Activated naive CD4-positive, alpha-beta T cell treated with Interleukin-2 at 50 U/mL for 16 hours (primary cell): Measurements from ENCODE around the gene ZFYVE28.

Experiments
- DNase-seq: peaks from one replicate; pipeline ENCODE4 v3.0.0-alpha.2; 2020

ZFYVE28 gene

GRCh38 chr4:2254665-2255500 lies 163.6 kb downstream of the ZFYVE28 start:
- no peak for DNase-seq

DNA sequence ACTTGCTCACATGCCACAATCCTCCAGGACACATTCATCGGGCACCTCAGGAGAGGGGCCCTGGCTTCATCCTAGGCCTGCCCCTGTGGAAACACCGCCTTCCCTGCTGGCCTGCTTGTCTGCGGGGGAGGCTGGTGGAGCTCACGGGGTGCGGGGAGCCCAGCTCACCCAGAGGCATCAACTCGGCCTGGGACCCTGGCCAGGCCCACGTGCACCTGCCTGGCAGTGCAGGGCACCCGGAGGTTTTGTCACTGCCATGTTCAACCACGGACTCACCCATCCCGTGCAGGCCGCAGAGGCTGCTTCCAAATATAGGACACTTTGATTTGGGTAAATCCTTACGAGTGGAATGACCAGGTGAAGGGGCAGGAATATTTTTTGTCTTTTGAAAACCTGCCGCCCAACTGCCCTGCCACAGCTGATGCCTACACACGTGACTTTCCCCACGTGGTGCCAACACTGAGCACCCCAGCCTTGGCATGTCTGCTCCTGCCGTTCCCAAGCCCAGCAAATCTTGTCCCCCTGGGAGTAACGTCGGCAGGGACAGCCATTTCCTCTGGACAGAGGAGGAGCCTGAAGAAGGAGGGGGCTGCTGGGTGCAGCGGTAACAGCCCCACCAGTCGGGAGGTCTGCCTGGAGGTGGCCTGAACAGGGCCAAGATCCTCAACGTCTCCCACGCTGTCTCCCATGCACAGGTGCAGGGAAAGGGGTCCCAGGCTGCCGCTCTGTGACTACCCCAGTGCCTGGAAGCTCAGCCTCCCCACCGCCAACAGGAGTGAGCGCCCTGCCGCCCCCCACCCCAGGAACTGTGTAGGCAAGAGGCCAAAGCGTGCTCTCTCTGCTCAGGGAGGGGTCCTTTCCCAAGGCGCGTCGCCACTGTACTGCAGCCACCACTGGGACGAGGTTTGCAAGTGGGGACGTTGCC lies 165.0 kb downstream of the ZFYVE28 start:
- no peak for DNase-seq

DNA sequence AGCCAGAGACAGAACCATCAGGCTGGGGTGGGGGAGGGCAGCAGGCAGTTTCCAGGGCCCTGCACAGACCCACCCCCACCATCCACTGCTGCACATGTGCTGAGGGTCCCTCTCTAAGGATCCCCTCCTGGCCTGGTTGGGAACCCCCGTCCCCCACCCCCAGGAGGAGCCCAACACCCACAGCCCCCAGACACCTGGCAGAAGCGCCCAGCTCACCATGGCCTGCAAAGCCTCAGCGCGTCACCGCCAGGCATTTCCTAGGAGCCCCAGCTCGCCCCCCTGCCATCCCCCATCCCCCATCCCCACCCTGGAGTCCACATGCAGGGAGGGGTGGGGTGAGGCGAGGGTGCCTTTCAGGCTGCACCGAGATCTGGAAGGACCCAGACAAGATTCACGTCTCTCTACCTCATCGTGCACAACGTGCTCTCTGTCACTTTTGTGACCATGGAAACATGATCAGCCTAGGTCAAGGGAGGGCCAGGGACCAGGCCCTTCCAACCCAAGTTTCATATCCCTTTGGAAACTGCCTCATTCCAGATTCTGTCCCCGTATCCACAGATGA lies 165.8 kb downstream of the ZFYVE28 start:
- no peak for DNase-seq

GRCh38 chr4:2251795-2252529 lies 166.5 kb downstream of the ZFYVE28 start:
- DNase-seq: no peak

DNA sequence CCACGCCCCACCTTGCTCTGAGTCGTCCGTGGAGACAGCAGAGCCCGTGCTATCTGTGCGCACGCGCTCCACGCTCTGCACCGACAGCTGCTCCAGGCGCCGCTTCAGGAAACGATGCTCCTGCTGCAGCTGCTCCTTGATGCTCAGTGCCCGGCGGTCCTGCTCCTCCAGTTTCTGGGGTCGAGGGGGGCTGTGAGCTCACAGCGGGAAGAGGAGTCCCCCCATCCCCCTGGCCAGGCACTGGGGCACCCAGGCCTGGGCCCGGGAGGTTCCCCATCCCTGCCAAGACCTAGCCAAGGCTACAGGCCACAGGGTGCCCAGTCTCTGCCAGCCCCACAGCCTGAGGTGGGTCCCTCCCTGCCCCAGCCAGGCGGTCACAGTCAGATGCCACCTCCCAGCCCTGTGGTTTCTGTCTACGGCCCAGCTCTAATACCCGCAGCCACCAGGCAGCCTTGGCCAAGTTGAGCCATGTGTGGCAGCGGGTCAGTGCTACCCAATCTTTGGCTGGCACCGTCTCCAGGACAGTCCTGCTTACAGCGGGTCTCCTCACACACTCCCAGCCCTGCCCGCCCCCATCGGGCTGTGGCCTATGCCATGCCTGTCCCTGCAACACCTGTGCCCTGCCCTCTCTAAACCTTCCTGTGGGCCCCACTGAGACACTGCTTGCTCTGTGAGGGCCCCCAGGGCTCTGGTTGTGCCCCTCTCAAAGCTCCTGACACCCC lies 167.2 kb downstream of the ZFYVE28 start:
- DNase-seq: no peak

DNA sequence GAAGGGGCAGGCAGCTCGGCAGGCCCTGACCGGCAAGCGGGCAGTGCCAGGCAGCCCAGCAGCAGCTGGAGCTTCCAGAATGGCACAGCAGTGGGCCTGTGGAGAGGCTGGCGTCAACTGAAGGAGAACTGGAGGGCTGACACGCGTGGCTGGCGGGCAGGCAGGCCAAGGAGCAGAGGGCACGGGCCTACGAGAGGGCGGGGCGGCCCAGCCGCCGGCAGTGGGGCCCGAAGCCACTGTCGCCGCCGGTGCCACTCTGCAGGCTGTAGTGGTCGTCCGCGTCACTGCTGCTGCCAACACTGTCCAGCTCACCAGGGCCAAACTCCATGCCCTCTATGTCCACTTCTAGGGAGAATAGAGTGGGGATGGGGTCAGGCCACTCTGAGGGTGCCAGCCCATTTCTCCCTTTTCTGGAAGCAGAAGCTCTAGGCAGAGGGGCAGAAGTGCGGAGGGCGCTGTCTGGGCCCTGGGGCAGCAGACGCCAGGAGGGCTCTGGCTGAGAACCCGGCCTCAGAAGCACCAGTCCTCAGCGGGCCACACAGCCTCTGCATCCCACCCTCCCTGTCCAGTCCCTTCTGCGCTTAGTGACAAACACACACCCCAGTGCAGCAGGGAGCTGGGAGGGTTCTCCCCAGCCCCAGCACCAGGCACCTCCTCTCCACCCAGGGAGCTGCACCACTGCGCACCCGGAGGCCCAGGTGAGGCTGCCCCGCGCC lies 167.9 kb downstream of the ZFYVE28 start:
- no peak for DNase-seq

DNA sequence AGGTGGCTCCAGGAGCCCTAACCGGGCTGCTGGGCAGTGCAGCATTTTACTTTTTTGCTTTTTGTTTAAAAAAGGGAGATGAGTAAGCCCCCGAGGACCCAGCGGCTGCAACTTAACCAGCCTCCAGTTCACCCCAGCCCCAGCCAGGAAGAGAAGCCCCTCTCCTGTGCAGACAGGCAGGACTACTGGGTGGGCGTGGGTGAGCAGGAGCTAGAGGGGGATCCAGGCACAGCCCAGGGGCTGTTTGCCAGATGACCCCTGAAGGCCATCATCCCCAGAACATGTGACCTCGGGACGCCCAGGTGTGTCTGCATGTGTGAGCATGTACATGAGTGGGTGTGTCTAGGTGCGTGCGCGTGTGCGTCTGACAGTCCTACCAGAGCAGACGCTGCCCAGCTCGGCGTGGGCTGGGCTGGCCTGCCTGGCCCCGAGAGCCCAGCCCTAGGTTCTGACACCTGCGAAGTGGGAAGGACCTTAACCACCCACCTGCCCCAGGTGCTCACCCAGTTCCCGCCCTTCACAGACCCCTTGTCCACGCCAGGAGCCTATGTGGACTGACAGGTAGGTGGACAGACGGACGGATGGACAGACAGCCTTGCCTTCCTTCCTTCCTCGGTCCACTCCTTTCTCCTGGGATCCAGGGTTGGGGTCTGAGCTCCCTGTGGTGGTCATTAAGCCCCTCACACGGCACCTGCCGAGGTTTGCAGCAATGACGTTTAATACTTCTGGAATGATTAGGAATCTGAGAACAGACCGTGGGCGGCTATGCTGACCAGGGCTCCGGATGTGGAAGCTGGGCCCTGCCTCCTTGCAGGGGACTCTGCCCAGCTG lies 168.7 kb downstream of the ZFYVE28 start:
- peak; percentile 1 for DNase-seq

DNA sequence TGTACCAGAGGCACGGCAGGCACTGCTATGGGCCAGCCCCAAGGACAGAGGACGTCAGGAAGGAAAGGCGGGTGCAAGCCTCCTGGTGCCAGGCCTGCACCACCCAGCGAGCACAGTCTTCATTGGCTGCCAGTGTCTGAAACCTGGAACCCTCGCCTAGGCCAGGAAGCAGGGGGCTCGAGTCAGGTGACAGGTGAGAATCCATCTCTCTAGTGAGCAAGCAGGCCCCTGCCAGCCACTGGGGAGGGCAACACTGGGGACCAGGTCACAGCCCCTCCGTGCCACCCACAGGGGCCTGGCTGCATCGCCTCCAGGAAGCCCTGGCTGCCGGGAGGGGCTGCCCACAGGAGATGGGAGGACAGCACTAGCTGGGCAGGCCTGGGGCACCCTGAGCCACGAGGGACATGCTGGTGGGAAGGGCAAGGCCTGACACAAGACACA lies 169.6 kb downstream of the ZFYVE28 start:
- DNase-seq: no peak

GRCh38 chr4:2248044-2248780 lies 170.2 kb downstream of the ZFYVE28 start:
- DNase-seq: no peak

DNA sequence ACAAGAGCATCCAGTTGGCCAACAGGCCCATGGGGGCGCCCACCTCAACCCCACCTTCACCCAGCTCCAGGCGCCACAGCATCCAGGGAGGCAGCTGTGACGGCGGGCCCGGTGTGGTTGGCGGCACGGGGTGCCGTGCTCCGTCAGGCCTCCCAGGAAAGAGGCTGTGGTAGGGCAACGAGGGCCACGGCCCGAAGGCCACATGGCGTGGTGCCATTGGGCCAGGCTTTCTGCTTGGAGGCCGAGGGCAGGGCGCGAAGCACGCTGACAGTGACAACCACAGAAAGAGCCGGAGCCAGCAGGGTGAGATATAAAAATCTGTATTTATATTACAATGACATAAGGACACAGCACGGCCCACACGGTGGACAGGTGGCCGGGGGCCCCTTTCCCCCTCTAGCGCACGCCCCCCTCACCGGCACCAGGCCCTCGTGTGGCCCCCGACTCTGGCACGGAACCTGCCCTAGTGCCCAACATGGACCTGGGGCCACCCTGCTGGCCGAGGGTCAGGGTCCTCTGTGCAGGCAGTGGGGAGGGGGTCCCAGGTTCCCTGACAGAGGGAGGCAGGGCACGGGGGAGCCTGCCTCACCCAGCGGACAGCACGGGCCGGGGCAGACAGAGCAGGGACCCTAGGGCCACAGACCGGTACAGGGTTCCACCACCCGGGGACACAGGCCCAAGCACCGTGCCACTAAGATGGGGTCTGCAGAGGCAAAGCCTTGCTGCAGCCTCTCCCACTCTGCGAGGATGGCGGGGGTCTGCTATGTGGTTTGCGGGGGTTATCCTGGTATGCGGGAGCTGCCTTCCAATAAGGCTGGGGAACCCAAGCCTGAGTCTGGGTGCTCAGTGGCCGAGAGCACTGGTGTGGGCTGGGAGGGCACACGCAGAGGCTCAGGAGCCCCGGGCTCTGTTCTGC lies 171.1 kb downstream of the ZFYVE28 start:
- DNase-seq: no peak

DNA sequence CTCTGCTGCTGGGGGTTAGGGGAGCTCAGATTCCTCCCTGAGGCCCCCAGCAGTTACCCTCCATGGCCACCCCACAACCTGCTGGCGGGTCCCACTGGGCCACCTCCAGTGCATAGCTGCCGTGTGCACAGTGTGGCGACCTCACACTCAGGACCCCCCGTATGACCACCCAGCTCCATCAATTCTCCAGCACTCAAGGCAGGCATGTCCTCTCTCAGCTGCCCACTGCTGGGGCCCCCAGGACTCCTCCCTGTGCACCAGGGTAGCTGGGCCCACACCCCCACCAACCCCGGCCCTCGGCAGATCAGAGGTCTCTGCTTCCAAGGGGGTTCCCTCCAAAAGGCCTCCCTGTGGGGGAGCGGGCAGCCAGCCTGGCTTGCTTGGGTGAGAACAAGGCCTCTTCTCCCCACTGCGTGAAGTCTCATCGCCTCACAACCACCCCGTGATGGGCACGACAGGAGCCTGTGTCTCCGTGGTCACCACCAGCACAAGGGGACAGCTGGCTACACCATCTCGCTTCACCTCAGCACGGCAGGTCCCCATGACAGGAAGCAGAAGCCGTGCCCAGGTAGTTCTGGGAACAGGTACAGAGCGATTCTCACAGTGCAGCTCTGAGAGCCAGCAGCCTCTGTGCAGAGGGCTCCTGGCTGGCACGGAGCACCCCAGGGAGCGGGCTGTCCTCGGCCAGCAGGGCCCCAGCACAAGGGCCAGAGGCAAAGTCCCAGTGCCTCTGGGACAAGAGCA lies 171.9 kb downstream of the ZFYVE28 start:
- no peak for DNase-seq

DNA sequence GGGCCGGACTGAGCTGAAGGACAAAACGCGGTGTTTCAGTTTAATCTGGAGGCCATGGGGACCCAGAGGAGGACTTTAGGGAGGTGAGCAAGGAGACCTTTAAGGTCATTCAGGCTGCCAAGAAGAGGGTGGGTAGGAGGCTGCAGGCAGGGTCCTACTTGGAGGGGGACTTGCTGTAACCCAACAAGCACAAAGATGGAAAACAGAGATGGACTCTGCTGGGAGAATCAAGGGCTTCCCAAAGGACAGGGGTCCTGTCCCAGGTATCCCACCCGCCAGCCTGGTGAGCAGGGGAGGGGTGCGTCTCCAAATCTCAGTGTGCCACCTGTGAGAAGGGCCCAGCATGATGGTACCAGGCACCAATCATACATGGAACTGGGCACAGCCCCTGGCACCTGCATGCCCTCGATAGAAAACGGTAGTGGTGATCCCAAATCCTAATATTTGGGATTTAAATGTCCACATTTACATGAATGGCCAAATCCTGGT lies 172.6 kb downstream of the ZFYVE28 start:
- DNase-seq: no peak

DNA sequence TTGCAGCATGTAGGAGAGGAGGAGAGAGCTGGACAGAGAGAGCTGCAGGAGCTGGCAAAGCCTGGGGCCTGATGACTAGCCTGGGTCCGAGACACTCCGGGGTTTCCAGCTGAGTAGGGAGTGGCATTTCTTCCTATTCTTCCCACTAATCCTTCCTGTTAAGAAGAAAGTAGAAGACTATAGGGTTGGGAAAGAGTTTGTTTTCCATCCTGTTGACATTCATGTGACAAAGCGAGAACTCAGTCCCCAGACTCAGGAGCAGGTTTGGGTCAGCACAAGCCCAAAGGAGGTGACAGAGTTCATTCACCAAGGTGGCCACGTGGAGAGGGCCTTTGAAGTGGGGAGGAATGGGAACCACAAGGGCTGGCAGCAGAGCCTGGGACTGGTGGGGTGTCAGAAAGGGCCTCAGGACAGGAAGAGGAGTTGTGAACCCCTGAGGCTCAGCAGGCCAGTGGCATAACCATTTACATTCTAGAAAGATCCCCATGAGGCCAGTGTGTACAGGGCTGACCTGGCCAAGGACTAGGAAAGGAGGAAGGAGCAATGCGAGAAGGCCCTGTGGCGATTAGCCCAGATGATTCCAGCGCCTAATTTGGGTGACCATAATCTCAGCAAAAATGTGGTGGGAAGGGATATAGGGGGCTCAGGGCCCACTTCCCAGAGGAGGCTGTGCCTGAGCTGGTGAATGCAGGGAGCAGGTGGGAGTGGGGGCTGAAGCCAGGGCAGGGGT lies 173.2 kb downstream of the ZFYVE28 start:
- no peak for DNase-seq

DNA sequence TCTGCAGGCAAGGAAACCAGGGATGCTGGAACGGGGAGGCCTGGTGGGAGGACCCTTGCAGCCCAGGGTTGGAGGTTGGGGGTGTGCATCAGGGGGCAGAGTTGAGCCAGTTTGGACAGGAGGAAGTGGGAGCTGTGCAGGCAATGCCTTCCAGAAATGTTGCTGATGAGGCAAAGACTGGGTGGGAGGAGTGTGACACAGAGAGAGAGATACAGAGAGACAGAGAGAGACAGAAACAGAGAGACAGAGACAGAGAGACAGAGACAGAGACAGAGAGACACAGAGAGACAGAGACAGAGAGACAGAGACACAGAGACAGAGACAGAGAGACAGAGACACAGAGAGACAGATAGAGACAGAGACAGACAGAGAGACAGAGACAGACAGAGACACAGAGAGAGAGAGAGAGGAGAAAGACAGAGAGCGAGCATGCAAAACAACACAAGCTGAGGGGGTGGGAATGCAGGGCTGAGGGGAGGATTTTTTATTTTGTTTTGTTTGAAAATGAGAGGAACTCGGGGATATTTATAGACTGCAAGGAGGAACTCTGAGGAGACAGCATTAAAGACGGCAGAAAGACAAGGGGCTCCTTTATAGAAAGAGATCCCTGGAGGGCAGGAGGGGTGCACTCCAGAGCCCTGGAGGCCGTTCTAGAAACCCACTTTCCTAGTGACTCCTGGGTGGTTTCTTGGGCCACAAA lies 174.6 kb downstream of the ZFYVE28 start:
- DNase-seq: no peak

- DNase-seq: peak; percentile 99
Observed at GRCh38 chr4:2241410-2242353, 176.8 kb downstream of the ZFYVE28 start, which contains the start of the genes HAUS3 and POLN. TSS of gene HAUS3 (minus strand) at chr4:2242121. CDS start at chr4:2240946, 1,175 bp downstream. TSS of gene POLN (minus strand) at chr4:2242121. CDS start at chr4:2229231, 12,890 bp downstream.
